GM23338 (cell line): ENCODE results near the gene NSUN7.

Experiments
- CREB1 ChIP-seq: fragments of 250-450 bp; sonication (Bioruptor Pico); IDR thresholded peaks from 2 replicates; pipeline ENCODE4 v1.5.0; 2020; ENCODE audit warnings: low read depth, mild to moderate bottlenecking, moderate library complexity
- CTCF ChIP-seq, 2 experiments: fragments of 200-600 bp in 1 of 2; sonication (generic) in 1 of 2; conservative IDR thresholded peaks; 2 replicates each; pipeline versions ENCODE4 v1.5.1 to v1.6.1; 2016 to 2017; ENCODE audit warnings: antibody characterized with exemption in 2 of 2, low read depth in 2 of 2, mild to moderate bottlenecking in 2 of 2, moderate library complexity in 1 of 2
- ETS1 ChIP-seq: IDR thresholded peaks from 2 replicates; pipeline ENCODE4 v1.6.1; 2016; ENCODE audit warnings: antibody characterized with exemption
- EZH2 ChIP-seq: fragments of 200-600 bp; sonication (generic); IDR thresholded peaks from one replicate; pipeline ENCODE4 v1.8.0; 2017; ENCODE audit warnings: antibody characterized with exemption, mild to moderate bottlenecking, low read depth; ENCODE audit not compliant: unreplicated experiment
- EZH2phosphoT487 ChIP-seq: fragments of 200-600 bp; sonication (generic); IDR thresholded peaks from one replicate; pipeline ENCODE4 v1.8.1; 2018; ENCODE audit warnings: antibody characterized with exemption; ENCODE audit not compliant: unreplicated experiment
- JUNB ChIP-seq: IDR thresholded peaks from one replicate; pipeline ENCODE4 v1.6.1; 2016; ENCODE audit warnings: antibody characterized with exemption; ENCODE audit not compliant: unreplicated experiment
- NANOG ChIP-seq: IDR thresholded peaks from 2 replicates; pipeline ENCODE4 v1.6.1; 2016; ENCODE audit warnings: antibody characterized with exemption, borderline replicate concordance
- POLR2AphosphoS5 ChIP-seq: IDR thresholded peaks from 2 replicates; pipeline ENCODE4 v1.6.1; 2016; ENCODE audit warnings: antibody characterized with exemption, low read depth
- REST ChIP-seq: IDR thresholded peaks from one replicate; pipeline ENCODE4 v1.6.1; 2018; ENCODE audit warnings: antibody characterized with exemption; ENCODE audit not compliant: unreplicated experiment
- STAT1 ChIP-seq: IDR thresholded peaks from one replicate; pipeline ENCODE4 v1.6.1; 2016; ENCODE audit warnings: antibody characterized with exemption; ENCODE audit not compliant: unreplicated experiment
- ZNF114 ChIP-seq: fragments of 250-450 bp; sonication (Bioruptor Pico); IDR thresholded peaks from 2 replicates; pipeline ENCODE4 v1.5.0; 2020; ENCODE audit warnings: mild to moderate bottlenecking, moderate library complexity
- ZNF331 ChIP-seq: fragments of 250-450 bp; sonication (Bioruptor Pico); IDR thresholded peaks from 2 replicates; pipeline ENCODE4 v1.5.0; 2020; ENCODE audit warnings: low read depth, mild to moderate bottlenecking, moderate library complexity
- ZNF462 ChIP-seq: fragments of 250-450 bp; sonication (Bioruptor Pico); IDR thresholded peaks from 2 replicates; pipeline ENCODE4 v1.5.0; 2020; ENCODE audit warnings: mild to moderate bottlenecking, moderate library complexity

GRCh38 chr4:40812856-40813255, 63.1 kb downstream of the NSUN7 start:
- no peak for TF ChIP-seq CTCF (conservative IDR thresholded peaks at IDR 0.05; ENCODE audit: low read depth in 2 of 2)
- TF ChIP-seq REST: no peak
- no peak for TF ChIP-seq EZH2phosphoT487
- no peak for TF ChIP-seq JUNB
- TF ChIP-seq CREB1 (CRISPR knock-in tag): no peak
- TF ChIP-seq ZNF114 (CRISPR knock-in tag): no peak
- no peak for TF ChIP-seq ETS1
- no peak for TF ChIP-seq EZH2
- no peak for TF ChIP-seq POLR2AphosphoS5
- TF ChIP-seq STAT1: no peak
- no peak for TF ChIP-seq ZNF331 (CRISPR knock-in tag)
- TF ChIP-seq NANOG: no peak
- TF ChIP-seq ZNF462 (CRISPR knock-in tag): no peak
